Fibroblast of villous mesenchyme (primary cell): ENCODE results near the gene EBI3. TPM values are rescaled to one million over a fixed set of nuclear protein-coding genes. Genes with fewer than 3 reads are reported as not detected.
A peak's percentile ranks its signal among the peaks of the same experiment; 100 is the strongest.

Experiments
- DNase-seq: peaks from one replicate; pipeline ENCODE4 v3.0.0-alpha.2; 2010; ENCODE audit warnings: low read depth
- H3K4me3 ChIP-seq: 2 replicates; pipeline ENCODE4 v1.5.1; 2011; ENCODE audit warnings: low read depth, mild to moderate bottlenecking, low read length
- CTCF ChIP-seq: IDR thresholded peaks from 2 replicates; pipeline ENCODE4 v1.5.1; 2012; ENCODE audit warnings: low read depth, mild to moderate bottlenecking, low read length; ENCODE audit not compliant: insufficient read depth
- total RNA-seq: library from RNA; depleted of rRNA; stranded (reverse); fragments of >200 nt; gene quantifications from 2 replicates; pipeline ENCODE4 v1.2.3, GENCODE V29; 2012

Gene EBI3
- 1.3 TPM in 1 of 2 replicates, not detected in the other for total RNA-seq

- peak within 1 kb of the TSS; percentile 12 for H3K4me3 ChIP-seq
- peak; percentile 40 for DNase-seq
- no peak for TF ChIP-seq CTCF
Observed at GRCh38 chr19:4229179-4229931, at the start of gene EBI3. Gene EBI3, plus strand, starts transcription at chr19:4229523. Its CDS starts 28 bp downstream, at chr19:4229551.

- TF ChIP-seq CTCF: no peak
- H3K4me3 ChIP-seq: peak overlapping the region; percentile 98
- DNase-seq: no peak
Observed at GRCh38 chr19:4181053-4181508, 48.2 kb upstream of the EBI3 start.

GRCh38 chr19:4182084-4182810 is 47.1 kb upstream of the EBI3 start, which contains the start of the genes ANKRD24 and SIRT6:
Gene ANKRD24, plus strand, starts transcription at chr19:4182689. Its CDS starts 3,737 bp downstream, at chr19:4186426.
Gene SIRT6, minus strand, starts transcription at chr19:4182563. Its CDS starts 24 bp downstream, at chr19:4182539.
- peak within 1 kb of the TSS; percentile 98 for H3K4me3 ChIP-seq
- DNase-seq: peak; percentile 96
- TF ChIP-seq CTCF: no peak

- H3K4me3 ChIP-seq: no peak overlapping the region
- DNase-seq: no peak
- TF ChIP-seq CTCF: no peak
Observed at GRCh38 chr19:4183967-4184717, 45.2 kb upstream of the EBI3 start.

GRCh38 chr19:4184718-4185352 is 44.5 kb upstream of the EBI3 start:
- TF ChIP-seq CTCF: no peak
- DNase-seq: no peak
- no peak overlapping the region for H3K4me3 ChIP-seq
